NCI-H1930 (cell line): Measurements from ENCODE around the gene EPN1.

Experiments
- DNase-seq, 2 experiments: peaks; one replicate each; lab custom pipeline; 2025; lab: John Stamatoyannopoulos, UW

The EPN1 gene

GRCh38 chr19:55646889-55647731, 27.9 kb upstream of the EPN1 start:
- no peak for DNase-seq

- peak; percentile 61 to 84 for DNase-seq
Measured at GRCh38 chr19:55647732-55648584, 27.1 kb upstream of the EPN1 start, which contains the start of gene CCDC106. CCDC106 (plus strand) TSS chr19:55648212; CDS start chr19:55649047, 835 bp downstream.

- no peak for DNase-seq
Measured at GRCh38 chr19:55648585-55649267, 26.3 kb upstream of the EPN1 start.

GRCh38 chr19:55649268-55650125, 25.5 kb upstream of the EPN1 start:
- DNase-seq = no peak

- DNase-seq = no peak
Measured at GRCh38 chr19:55650126-55650557, 24.9 kb upstream of the EPN1 start.

- DNase-seq = no peak
Measured at GRCh38 chr19:55650602-55651230, 24.3 kb upstream of the EPN1 start.

GRCh38 chr19:55651236-55651635, 23.8 kb upstream of the EPN1 start:
- DNase-seq = no peak

- DNase-seq = no peak
Measured at GRCh38 chr19:55652311-55653128, 22.5 kb upstream of the EPN1 start.

GRCh38 chr19:55653651-55654322, 21.2 kb upstream of the EPN1 start:
- DNase-seq = peak; percentile 99 to 100

- DNase-seq = peak; percentile 100
Measured at GRCh38 chr19:55654323-55654867, 20.6 kb upstream of the EPN1 start.

- DNase-seq = peak; percentile 96 to 98
Measured at GRCh38 chr19:55654868-55655647, 20.0 kb upstream of the EPN1 start, which contains the start of gene U2AF2. U2AF2 (plus strand) TSS chr19:55655035; CDS start chr19:55655105, 70 bp downstream.

- DNase-seq = no peak
Measured at GRCh38 chr19:55655648-55656040, 19.4 kb upstream of the EPN1 start.

GRCh38 chr19:55656552-55656951, 18.5 kb upstream of the EPN1 start:
- no peak for DNase-seq

GRCh38 chr19:55656988-55657747, 17.9 kb upstream of the EPN1 start:
- no peak for DNase-seq

- DNase-seq = no peak
Measured at GRCh38 chr19:55658846-55659459, 16.1 kb upstream of the EPN1 start.

- no peak for DNase-seq
Measured at GRCh38 chr19:55659822-55660221, 15.2 kb upstream of the EPN1 start.

- no peak for DNase-seq
Measured at GRCh38 chr19:55660404-55660803, 14.6 kb upstream of the EPN1 start.
